Stimulated activated naive CD8-positive, alpha-beta T cell treated with anti-CD3 and anti-CD28 coated beads, Interleukin-15, amount 100 ng/mL, for 72 hours (primary cell): Measurements from ENCODE around the gene TBC1D16.

Source experiments
- ATAC-seq: fragments of 150-1000 bp; cut with Tn5 transposase; 2 replicates; pipeline ENCODE4 v1.10.0; 2021; ENCODE audit warnings: mild to moderate bottlenecking, moderate library complexity
- DNase-seq, 2 donors: peaks; one replicate each; pipeline ENCODE4 v3.0.0; 2021 to 2022
- H3K27ac Mint-ChIP-seq, 2 donors: one replicate each; pipeline ENCODE4 v1.8.0; 2022; ENCODE audit warnings: mild to moderate bottlenecking in 2 of 2, mixed read lengths in 2 of 2, moderate library complexity in 2 of 2
- H3K27me3 Mint-ChIP-seq: one replicate; pipeline ENCODE4 v1.8.0; 2022; ENCODE audit warnings: mixed read lengths
- H3K4me1 Mint-ChIP-seq: one replicate; pipeline ENCODE4 v1.8.0; 2022; ENCODE audit warnings: mild to moderate bottlenecking, mixed read lengths
- H3K4me3 Mint-ChIP-seq, 2 donors: one replicate each; pipeline ENCODE4 v1.8.0; 2022; ENCODE audit warnings: mild to moderate bottlenecking in 2 of 2, mixed read lengths in 2 of 2, moderate library complexity in 1 of 2
- H3K9me3 Mint-ChIP-seq, 2 donors: one replicate each; pipeline ENCODE4 v1.8.0; 2022; ENCODE audit warnings: mixed read lengths in 2 of 2

TBC1D16 gene

GRCh38 chr17:79981090-79981489 is 54.6 kb downstream of the TBC1D16 start:
- no peaks in the 10 kb centered on the region for H3K27me3 Mint-ChIP-seq
- no peaks in the 10 kb centered on the region for H3K4me1 Mint-ChIP-seq
- no peaks in the 10 kb centered on the region for H3K9me3 Mint-ChIP-seq
- no peak overlapping the region for H3K4me3 Mint-ChIP-seq
- DNase-seq (no peak), ATAC-seq (no peak)
- H3K27ac Mint-ChIP-seq = no peak overlapping the region

- Mint-ChIP-seq H3K9me3 (no peaks in the 10 kb centered on the region), H3K4me1 (no peaks in the 10 kb centered on the region), H3K27ac (peak overlapping the region in 1 of 2 donors; percentile 63), H3K4me3 (no peak overlapping the region), H3K27me3 (no peaks in the 10 kb centered on the region)
- ATAC-seq (no peak), DNase-seq (no peak)
Observed at GRCh38 chr17:79980246-79981043, 55.2 kb downstream of the TBC1D16 start.

- Mint-ChIP-seq H3K4me3 (no peak overlapping the region), H3K27ac (no peak overlapping the region), H3K27me3 (no peaks in the 10 kb centered on the region), H3K4me1 (no peaks in the 10 kb centered on the region), H3K9me3 (no peaks in the 10 kb centered on the region)
- ATAC-seq (no peak), DNase-seq (no peak)
Observed at GRCh38 chr17:79979816-79980215, 55.9 kb downstream of the TBC1D16 start.

GRCh38 chr17:79979221-79979741 is 56.4 kb downstream of the TBC1D16 start:
- DNase-seq (no peak), ATAC-seq (no peak)

GRCh38 chr17:79978548-79978855 is 57.2 kb downstream of the TBC1D16 start:
- no peaks in the 10 kb centered on the region for H3K4me1 Mint-ChIP-seq
- H3K27ac Mint-ChIP-seq = no peak overlapping the region
- no peak for DNase-seq
- ATAC-seq = no peak
- no peaks in the 10 kb centered on the region for H3K27me3 Mint-ChIP-seq
- H3K9me3 Mint-ChIP-seq = no peaks in the 10 kb centered on the region
- no peak overlapping the region for H3K4me3 Mint-ChIP-seq

More at GRCh38 chr17:79979221-79979741, 56.4 kb downstream of the TBC1D16 start:
- Mint-ChIP-seq H3K9me3 (no peaks in the 10 kb centered on the region), H3K4me1 (no peaks in the 10 kb centered on the region), H3K27ac (no peak overlapping the region), H3K4me3 (no peak overlapping the region), H3K27me3 (no peaks in the 10 kb centered on the region)

- no peak overlapping the region for H3K4me3 Mint-ChIP-seq
- DNase-seq = no peak
- H3K4me1 Mint-ChIP-seq = no peaks in the 10 kb centered on the region
- no peak overlapping the region for H3K27ac Mint-ChIP-seq
- no peaks in the 10 kb centered on the region for H3K27me3 Mint-ChIP-seq
- no peaks in the 10 kb centered on the region for H3K9me3 Mint-ChIP-seq
- ATAC-seq = no peak
Observed at GRCh38 chr17:79977708-79978547, 57.7 kb downstream of the TBC1D16 start.

GRCh38 chr17:79977161-79977631 is 58.5 kb downstream of the TBC1D16 start:
- H3K4me1 Mint-ChIP-seq = no peaks in the 10 kb centered on the region
- H3K4me3 Mint-ChIP-seq = no peak overlapping the region
- no peaks in the 10 kb centered on the region for H3K27me3 Mint-ChIP-seq
- ATAC-seq (no peak), DNase-seq (no peak)
- H3K27ac Mint-ChIP-seq = no peak overlapping the region
- H3K9me3 Mint-ChIP-seq = no peaks in the 10 kb centered on the region

- Mint-ChIP-seq H3K4me1 (no peaks in the 10 kb centered on the region), H3K27ac (no peak overlapping the region), H3K4me3 (no peak overlapping the region), H3K9me3 (no peaks in the 10 kb centered on the region), H3K27me3 (no peaks in the 10 kb centered on the region)
- no peak for ATAC-seq
- no peak for DNase-seq
Observed at GRCh38 chr17:79976451-79976850, 59.2 kb downstream of the TBC1D16 start.

- DNase-seq = no peak
- Mint-ChIP-seq H3K27ac (no peak overlapping the region), H3K4me1 (no peaks in the 10 kb centered on the region), H3K9me3 (no peaks in the 10 kb centered on the region), H3K27me3 (no peaks in the 10 kb centered on the region), H3K4me3 (no peak overlapping the region)
- no peak for ATAC-seq
Observed at GRCh38 chr17:79975498-79976134, 60.1 kb downstream of the TBC1D16 start.

- no peaks in the 10 kb centered on the region for H3K9me3 Mint-ChIP-seq
- no peaks in the 10 kb centered on the region for H3K4me1 Mint-ChIP-seq
- no peak overlapping the region for H3K27ac Mint-ChIP-seq
- no peak for ATAC-seq
- DNase-seq = no peak
- no peak overlapping the region for H3K4me3 Mint-ChIP-seq
- H3K27me3 Mint-ChIP-seq = no peaks in the 10 kb centered on the region
Observed at GRCh38 chr17:79974566-79975497, 60.8 kb downstream of the TBC1D16 start.

- H3K27ac Mint-ChIP-seq = peak overlapping the region in 1 of 2 donors; percentile 19
- no peaks in the 10 kb centered on the region for H3K4me1 Mint-ChIP-seq
- no peak for ATAC-seq
Observed at GRCh38 chr17:79971651-79972050, 64.0 kb downstream of the TBC1D16 start.

GRCh38 chr17:79970576-79971068 is 65.0 kb downstream of the TBC1D16 start:
- no peaks in the 10 kb centered on the region for H3K27me3 Mint-ChIP-seq
- H3K9me3 Mint-ChIP-seq = no peaks in the 10 kb centered on the region
- ATAC-seq (peak; percentile 53), DNase-seq (peak in 1 of 2 donors; percentile 52)
- H3K4me1 Mint-ChIP-seq = no peaks in the 10 kb centered on the region
- no peak overlapping the region for H3K27ac Mint-ChIP-seq
- H3K4me3 Mint-ChIP-seq = no peak overlapping the region

More at GRCh38 chr17:79971651-79972050, 64.0 kb downstream of the TBC1D16 start:
- Mint-ChIP-seq H3K27me3 (no peaks in the 10 kb centered on the region), H3K9me3 (no peaks in the 10 kb centered on the region), H3K4me3 (no peak overlapping the region)
- DNase-seq = no peak

GRCh38 chr17:79969906-79970305 is 65.8 kb downstream of the TBC1D16 start:
- Mint-ChIP-seq H3K9me3 (no peaks in the 10 kb centered on the region), H3K27me3 (no peaks in the 10 kb centered on the region), H3K27ac (no peak overlapping the region), H3K4me3 (no peak overlapping the region), H3K4me1 (no peaks in the 10 kb centered on the region)
- no peak for DNase-seq
- no peak for ATAC-seq

- H3K27ac Mint-ChIP-seq = no peak overlapping the region
- no peak for ATAC-seq
- no peaks in the 10 kb centered on the region for H3K27me3 Mint-ChIP-seq
- no peaks in the 10 kb centered on the region for H3K4me1 Mint-ChIP-seq
- no peak for DNase-seq
- no peak overlapping the region for H3K4me3 Mint-ChIP-seq
- no peaks in the 10 kb centered on the region for H3K9me3 Mint-ChIP-seq
Observed at GRCh38 chr17:79968116-79968515, 67.6 kb downstream of the TBC1D16 start.

GRCh38 chr17:79966681-79967080 is 69.0 kb downstream of the TBC1D16 start:
- Mint-ChIP-seq H3K9me3 (no peaks in the 10 kb centered on the region), H3K27me3 (no peaks in the 10 kb centered on the region), H3K27ac (peak overlapping the region in 1 of 2 donors; percentile 7)

More at GRCh38 chr17:79966681-79967080, 69.0 kb downstream of the TBC1D16 start:
- no peaks in the 10 kb centered on the region for H3K4me1 Mint-ChIP-seq
- ATAC-seq = no peak
- H3K4me3 Mint-ChIP-seq = no peak overlapping the region
- DNase-seq = no peak
